DMS153 treated with DMSO at 0.1 percent for 48 hours (cell line): ENCODE measurements around the gene CAMTA2.

Source experiments
- DNase-seq: peaks from one replicate; lab custom pipeline; 2025; ENCODE audit not compliant: unreplicated experiment; lab: John Stamatoyannopoulos, UW

Gene CAMTA2

DNA sequence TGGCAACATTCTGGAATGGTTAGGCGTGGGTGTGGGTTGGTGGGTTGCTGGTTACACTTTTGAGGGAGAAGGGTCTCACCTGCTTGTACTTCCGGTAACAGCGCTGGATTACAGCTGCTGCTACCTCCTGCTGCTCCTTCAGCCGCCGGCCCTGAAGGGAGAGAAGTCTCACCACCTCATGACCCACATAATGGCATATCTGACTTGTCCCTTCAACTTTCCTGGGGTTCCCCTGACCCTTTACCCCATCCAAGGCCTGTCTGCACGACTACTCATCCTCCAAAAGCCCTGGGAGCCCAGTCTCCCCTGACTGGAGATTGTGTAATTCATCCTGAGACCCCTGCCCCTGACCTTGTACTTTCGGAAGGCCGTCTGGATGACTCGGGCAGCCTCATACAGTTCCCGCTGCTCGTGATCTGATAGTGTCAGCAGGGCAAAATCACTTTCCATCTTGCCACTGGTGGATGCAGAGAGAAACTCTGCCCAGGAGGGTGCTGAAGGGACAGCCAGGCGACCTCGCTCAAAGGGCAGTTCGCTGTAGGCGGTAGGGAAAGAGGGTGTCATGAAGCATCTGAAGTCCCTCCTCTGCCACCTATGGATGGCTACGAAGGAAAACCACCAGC is 17.8 kb downstream of the CAMTA2 start:
- DNase-seq: no peak

DNA sequence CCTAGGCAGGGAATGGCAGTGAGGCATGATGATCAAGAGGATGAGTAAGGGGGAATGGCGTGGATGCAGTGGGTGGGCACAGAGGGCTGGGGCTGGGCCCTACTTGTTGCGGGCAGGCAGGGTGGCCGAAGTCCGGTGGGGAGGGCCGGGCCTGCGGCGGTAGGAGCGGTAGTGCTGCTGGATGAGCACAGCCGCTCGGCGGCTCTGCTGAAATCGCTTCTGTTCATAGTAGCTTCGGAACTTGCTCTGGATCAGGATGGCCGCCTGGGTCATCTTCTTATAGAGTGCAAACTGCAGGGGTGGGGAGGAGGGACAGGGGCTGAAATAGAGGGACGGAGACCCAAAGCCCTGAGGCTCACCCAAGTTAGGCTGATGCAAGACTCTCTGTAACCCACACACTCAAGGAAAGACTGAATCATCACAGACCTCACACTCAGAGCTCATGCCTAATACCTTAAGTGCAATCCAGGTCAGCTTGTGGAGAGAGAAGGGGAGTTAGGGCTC is 18.4 kb downstream of the CAMTA2 start:
- DNase-seq: no peak

DNA sequence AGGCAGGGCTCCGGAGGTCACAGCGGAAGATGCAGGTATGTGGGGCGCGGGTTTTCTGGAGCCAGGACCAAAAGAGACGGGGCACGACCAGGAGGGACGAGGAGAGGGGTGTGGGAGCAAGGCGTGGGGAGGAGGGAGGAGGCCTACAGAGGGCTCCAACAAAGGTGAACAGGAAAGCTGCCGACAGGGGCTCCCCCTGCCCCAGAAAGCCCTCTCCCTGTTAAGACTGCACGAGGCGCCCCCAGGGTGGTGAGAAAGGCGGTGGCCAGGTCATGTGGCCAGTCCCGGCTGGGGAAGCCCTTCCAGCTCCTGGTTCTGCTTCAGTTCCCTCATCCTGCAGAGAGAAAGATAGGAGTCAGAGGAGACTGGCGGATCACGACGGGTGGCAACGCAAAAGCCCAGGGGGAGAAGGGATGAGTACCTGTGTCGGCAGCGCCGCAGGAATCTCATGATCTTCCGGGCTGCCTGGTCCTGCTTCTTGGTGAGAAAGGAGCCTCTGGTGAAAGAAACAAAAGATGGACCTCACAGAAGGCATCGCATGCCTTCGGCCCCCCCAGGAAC is 18.9 kb downstream of the CAMTA2 start:
- DNase-seq: no peak

DNA sequence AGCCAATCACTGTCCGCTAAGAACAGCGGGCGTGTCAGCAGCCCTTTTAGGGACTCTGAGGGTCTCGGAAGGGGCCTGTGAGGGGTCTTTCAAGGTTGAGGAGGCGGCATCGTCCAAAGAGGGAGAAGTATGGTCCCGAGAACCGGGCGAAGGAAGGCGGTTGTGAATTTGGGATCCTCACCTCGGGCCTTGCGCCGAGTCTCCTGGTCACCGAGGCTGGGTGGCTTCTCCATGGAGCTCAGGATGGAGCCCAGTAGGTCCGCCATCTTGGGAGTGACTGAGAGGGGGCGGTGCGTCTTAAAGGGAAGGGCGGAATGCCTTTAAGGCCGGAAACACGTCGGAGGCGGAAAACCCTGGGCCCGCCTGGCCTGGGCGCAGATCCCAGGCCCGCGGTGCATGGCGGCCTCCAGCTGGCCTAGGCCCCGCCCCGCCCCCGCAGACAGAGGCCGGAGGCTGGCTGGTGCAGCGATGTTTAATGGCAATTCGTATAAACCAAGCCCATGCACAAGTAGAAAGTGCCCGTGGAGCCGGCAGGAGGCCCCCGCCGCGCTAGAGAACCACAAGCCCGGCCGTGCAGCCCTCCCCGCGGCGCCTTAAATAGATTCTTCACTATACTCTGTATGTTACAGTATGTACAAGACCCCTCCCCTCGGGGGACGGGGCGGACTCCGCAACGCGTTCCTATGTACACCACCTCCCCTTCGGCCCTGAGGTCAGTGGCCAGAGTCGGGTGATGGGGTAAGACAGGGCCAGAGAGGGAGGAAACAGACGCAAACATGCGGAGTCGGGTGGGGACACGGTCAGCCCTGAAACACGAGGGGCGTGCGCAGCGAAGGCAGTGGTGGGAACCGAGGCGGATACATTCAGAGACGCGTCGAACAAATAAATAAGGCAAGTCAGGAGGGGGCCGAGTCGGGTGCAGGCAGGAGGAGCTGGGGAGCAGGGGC is 19.7 kb downstream of the CAMTA2 start, which contains the start of gene SPAG7:
SPAG7 (minus strand) TSS at position 279 of the 947 bp plus-strand sequence; CDS start at position 266, 13 bp downstream.
- peak; percentile 78 for DNase-seq

DNA sequence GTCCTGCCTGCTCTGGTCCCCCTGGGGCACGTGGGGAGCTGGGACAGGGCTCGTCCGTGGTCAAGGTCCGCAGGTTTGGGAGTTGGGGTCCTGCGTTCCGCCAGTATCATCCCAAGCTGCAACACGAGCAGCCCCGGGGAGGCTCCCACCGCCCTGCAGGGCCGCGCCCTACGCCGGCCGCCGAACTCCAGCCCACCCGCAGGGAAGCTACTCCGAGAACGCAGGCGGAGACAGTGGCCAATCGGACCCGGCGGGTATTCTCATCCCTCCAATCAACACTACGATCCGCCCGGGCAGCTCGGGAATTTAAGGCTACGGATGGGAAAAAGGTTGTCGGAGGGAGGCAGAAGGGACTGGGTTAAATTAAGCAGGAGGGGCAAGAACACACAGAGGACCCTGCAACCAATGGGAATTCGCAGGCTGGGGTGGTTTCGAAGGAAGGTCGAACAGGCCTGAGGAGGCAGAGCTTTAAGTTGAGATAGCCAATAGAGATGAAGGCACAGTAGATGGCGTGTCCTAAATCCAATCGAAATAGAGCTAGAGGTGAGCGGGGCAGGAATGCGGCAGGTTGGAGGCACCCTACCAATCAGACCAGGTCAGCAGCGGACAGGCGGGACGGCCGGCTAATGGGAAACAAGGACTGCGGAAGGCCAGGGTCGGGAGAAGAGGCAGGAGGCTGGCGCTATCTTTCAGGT is 20.5 kb downstream of the CAMTA2 start:
- DNase-seq: peak; percentile 90

DNA sequence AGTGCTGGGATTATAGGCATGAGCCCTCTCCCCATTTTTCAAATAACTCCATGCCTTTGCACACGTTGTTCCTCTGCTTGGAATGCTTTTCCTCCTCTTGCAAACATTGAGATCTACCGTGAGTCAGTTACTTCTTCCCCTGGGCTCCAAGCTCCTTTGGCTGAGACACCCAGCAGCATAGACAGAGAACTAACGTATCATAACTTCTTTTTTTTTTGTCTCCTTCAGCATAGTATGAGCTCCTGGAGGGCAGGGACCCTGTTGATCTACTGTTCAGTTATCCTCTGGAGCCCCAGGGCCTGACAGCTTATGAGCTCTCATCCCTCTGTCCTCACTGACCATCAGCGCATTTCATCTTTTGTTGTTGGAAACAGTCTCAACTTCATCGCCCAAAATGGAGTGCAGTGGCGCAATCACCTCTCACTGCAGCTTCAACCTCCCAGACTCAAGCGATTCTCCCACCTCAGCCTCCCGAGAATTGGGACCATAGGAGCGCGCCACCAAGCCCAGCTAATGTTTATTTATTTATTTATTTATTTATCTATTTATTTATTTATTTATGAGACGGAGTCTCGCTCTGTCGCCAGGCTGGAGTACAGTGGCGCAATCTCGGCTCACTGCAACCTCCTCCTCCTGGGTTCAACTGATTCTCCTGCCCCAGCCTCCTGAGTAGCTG is 22.0 kb downstream of the CAMTA2 start:
- DNase-seq: no peak

DNA sequence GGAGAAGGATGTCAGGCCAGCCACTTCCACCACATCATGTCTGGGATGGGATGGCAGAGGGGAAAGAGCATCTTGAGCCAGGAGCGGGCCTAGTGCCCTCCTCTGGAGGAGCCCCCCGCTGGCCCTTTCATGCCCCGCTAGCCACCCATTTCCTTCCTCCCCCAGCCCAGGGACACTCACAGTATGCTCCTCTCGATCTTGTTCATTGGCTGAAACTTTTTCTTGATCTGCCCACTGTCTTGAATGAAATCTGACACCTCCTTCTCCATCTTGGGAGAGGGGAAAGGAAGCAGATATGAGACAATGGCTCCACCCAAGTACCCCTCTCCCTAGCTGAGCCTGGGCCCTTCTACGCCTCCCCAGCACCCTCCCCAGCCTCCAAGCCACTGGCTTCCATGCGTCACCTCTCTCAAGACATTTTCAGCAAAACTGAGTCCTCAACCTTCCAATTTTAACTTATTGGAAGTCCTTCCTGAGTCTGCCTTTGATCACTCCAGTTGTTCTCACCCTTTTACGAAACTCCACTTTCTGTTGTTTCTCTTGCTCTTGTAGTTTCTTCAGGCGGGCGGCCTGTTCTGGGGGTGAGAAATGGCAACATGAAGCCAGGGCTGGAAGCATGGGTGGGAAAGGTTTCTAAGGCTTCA is 27.1 kb downstream of the CAMTA2 start:
- no peak for DNase-seq

DNA sequence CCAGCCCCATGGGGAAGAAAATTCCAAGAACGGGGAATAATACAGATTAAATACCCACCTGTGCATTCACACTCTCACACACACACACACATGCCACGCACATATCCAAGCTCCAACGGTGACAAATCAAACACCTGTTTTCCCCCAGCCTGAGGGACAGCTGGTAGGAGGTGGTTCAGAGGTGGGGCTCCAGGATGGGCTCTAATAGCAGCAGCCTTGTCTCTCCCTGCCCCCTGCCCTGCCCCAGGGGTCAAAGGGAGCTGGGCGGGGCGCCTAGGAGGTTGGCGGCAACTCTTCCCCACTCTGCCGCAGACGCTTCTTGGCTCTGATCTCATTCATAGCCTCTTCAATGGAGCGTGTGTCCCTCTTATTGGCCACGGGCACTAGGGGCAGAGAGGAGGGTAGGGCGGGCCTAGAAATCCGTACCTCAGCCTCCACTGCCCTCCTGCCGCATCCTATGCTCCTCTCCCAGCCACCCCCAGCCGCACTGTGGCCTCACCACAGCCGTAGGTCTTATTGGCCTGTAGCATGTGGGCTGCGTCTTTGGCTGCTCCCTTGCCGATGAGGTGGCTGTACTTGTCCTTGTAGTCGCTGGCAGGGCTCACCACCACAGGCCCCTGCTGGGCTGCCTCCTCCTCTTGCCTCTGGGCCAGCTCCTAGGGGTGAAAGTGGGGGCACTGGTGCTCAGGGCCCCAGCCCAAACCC is 28.1 kb downstream of the CAMTA2 start:
- no peak for DNase-seq

DNA sequence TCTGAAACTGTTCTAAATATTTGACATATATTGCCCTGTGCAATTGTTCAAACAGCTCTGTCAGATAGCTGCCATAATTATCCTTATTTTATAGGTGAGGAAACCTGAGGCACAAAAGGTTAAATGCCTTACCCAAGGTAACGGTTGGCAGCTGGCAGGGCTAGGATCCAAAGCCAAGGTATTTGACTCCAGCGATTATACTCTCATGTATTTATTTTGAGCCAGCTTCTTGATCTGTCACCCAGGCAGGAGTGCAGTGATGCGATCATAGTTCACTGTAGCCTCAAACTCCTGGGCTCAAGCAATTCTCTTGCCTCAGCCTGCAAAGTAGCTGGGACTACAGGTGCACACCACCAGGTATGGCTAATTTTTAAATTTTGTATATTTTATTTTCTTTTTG is 29.4 kb downstream of the CAMTA2 start:
- no peak for DNase-seq

DNA sequence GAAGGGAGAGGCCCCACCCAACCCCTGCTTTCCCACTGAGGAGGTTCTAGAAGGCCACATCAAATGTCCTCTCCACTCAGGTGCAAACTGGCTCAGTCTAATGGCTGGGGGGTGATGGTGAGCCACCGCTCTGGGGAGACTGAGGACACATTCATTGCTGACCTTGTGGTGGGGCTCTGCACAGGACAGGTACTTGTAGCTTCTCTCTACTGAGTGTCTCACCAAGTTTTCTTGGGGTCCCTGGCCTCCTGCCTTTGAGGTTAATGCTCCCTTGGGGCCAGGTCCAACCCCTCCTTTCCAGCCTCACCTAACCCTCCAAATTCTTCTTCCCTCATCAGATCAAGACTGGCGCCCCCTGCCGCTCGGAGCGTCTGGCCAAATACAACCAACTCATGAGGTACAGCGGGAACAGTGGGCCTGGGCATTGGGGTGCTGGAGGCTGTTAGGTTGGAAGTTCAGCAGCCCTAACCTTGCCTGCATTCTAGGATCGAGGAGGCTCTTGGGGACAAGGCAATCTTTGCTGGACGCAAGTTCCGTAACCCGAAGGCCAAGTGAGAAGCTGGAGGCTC is 30.9 kb downstream of the CAMTA2 start:
- no peak for DNase-seq

DNA sequence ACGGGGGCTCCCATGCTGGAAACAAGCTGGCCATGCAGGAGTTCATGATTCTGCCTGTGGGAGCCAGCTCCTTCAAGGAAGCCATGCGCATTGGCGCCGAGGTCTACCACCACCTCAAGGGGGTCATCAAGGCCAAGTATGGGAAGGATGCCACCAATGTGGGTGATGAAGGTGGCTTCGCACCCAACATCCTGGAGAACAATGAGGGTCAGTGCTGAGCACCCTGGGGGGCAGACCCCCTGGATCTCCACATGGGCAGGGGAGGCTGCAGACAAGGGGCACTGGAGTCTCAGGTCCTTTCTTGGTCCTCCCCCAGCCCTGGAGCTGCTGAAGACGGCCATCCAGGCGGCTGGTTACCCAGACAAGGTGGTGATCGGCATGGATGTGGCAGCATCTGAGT is 32.4 kb downstream of the CAMTA2 start:
- DNase-seq: no peak

DNA sequence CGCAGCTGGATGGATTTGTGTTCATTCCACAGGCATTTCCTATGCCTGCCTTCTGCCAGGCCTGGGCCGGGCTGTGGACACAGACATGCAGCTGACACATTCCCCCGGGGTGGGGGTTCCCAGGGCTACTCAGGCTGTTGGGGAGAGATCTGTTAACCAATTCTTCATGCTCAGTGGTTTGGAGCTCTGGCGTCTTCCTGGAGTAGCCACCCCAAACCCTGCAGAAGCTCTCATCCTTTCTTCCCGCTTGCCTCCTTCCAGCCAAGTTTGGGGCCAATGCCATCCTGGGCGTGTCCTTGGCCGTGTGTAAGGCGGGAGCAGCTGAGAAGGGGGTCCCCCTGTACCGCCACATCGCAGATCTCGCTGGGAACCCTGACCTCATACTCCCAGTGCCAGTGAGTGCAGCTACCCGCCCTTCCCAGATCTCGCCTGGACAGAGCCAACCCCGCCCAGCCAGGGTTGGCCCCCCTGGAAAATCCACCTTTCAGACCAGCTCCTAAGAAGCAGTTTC is 34.0 kb downstream of the CAMTA2 start:
- DNase-seq: no peak

DNA sequence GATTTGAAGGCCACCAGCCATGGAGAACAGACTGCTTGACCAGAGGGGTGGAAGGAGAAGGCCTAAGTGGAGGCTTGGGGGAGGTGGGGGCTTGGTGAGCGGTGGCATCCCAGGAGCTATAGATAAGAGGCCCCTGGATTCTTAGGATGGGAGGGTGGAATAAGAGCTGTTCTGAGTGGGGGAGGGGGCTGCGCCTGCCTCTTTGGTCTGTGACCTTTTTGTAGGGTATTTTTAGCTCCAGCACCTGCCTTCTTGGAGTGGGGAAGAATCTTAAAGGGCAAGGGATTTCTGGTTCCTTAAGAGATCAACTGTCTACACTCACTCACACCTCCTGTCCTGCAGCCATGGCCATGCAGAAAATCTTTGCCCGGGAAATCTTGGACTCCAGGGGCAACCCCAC is 36.0 kb downstream of the CAMTA2 start:
- no peak for DNase-seq

DNA sequence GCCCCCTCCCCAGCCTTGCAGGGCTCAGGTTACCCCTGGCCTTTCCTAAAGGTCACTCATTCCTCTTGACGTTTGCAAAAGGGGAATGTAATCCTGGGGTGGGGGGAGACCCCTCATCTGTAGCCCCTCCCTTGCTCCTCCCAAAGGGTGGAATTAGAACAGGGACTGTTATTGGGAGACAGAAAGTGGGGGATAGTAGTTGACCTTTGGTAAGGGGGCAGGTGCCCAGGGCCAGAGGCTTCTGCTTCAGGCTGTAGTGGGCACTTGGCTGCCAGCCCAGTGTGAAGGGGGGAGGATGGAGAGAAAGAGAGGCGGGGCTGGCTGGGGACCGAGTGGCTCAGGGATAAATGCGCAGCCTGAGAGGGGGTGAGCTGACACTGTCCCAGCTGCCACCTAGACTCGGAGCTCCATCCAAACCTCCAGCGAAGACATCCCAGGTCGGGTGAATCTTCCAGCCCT is 36.7 kb downstream of the CAMTA2 start, which contains the start of gene ENO3:
ENO3 (plus strand) TSS at position 374 of the 459 bp plus-strand sequence. CDS start 711 bp downstream, outside the sequence.
- DNase-seq: no peak

DNA sequence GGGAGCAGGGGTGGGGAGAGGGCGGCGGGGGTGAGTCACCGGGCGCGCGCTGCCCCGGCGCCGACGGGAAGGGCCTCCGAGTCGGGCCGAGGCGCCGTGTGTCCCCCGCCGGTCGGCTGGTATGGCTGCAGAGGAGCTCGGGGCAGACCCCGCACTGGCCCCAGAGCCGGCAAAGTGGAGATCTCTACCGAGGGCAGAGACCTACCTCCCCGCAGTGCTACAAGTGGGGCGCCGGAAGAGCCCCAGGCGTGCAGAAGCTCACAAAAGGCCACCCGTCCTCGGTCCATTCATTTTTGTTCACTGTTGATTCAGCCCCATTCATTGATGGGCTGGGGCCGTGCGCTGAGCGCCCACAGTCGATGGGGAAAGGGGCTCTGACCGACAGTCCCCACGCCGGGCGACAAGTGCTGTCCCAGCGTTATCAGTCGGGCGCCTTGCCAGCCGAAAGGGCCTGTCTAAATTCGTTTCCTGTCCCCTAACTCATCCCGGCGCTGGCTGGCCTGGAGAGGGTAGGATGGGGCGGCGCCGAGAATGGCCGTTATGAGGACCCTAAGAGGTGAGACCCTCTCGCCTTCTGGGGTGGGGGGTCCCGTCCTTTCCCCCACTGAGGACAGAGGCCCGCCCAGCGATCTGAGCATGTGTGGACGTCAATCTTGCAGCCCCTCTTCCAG is 37.3 kb downstream of the CAMTA2 start:
- no peak for DNase-seq

DNA sequence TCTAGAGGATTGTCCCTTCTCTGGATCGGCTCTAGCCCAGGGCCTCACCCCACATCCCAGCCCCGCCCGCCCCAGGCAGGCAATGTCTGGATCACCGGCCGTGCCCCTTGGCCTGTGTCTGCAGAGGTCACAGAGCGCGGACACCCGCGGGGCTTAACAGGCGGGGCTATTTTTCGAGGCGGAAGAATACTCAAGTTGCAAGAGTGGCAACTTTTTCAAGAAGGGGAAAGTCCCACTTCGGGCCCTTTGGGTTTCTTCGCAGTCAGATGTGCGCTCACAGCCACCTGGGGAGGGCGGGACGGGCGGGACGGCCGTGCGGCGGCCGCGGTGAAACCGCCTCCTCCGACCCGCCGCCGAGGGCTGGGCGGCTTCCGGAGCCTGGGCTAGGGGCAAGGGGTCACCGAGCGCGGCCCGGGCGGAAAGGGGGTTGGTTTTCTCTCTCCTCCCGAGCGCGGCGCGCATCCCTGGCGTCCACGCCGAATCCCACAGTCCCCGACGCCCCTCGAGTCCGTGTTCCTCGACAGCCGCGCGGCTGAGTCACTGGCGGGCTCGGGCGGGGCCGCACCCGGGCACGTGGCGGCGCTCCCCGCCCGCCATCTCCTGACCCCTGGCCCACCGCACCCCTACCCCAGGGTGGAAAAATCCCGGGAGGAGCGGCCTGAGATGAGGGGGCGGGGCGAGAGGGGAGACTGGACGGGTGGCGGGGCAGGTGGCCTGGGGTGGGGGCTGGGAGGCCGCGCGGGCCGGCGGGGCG is 38.0 kb downstream of the CAMTA2 start:
- no peak for DNase-seq

DNA sequence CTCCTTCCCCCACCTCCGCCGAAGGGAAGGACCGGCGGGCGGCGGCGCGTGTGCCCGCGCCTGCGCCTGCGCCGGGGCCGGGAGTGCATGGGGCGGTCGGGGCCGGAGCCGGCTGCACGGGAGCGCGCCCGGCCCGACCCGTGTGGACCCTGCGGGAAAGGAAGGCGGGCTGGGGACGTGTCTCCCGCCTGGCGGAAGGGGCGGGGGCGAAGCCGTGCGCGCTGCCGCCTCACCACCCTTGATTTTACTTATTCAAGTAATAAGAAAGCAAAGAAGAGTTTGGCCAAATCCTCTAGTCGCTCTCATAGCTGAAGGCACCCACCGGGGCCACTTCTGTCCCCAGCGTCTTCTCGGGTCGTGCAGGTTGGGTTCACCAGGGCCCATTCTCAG is 38.5 kb downstream of the CAMTA2 start:
- no peak for DNase-seq
